H1 (cell line): Measurements from ENCODE around the gene ORAI1. TPM values are rescaled to one million over a fixed set of nuclear protein-coding genes. Genes with fewer than 3 reads are reported as not detected.

Experiments used
- CTCF ChIA-PET: fragments of 300-600 bp; sonication (Branson Sonifier 250); formaldehyde crosslinking; loops from one replicate; lab custom pipeline; 2021; ENCODE audit not compliant: partially characterized antibody; lab: Charles Lee
- POLR2A ChIA-PET: fragments of 300-600 bp; sonication (Branson Sonifier 250); formaldehyde crosslinking; loops from one replicate; lab custom pipeline; 2021; ENCODE audit warnings: inconsistent platforms; ENCODE audit not compliant: partially characterized antibody; lab: Charles Lee
- DNase-seq, 2 experiments: peaks; one replicate each; pipeline versions ENCODE4 v3.0.0 to v3.0.0-alpha.2; 2010 to 2022; ENCODE audit warnings: low spot score in 2 of 2, low read depth in 1 of 2, mixed read lengths in 1 of 2
- FAIRE-seq: peaks from 2 replicates; lab custom pipeline; 2011; peaks lifted over from hg19 to GRCh38; lab: Jason Lieb, UNC
- H2AFZ ChIP-seq: 2 replicates; pipeline ENCODE4 v1.8.1; 2012; ENCODE audit warnings: low read length, inconsistent platforms
- H2AK5ac ChIP-seq: 2 replicates; pipeline ENCODE4 v1.6.1; 2013; ENCODE audit warnings: low read depth, low read length
- H2BK120ac ChIP-seq: replicated peaks from 2 replicates; pipeline ENCODE3; 2013; ENCODE audit warnings: low read depth, low read length, inconsistent platforms
- H2BK12ac ChIP-seq: 2 replicates; pipeline ENCODE4 v1.6.1; 2013; ENCODE audit warnings: low read depth, low read length
- H2BK15ac ChIP-seq: 2 replicates; pipeline ENCODE4 v1.6.1; 2013; ENCODE audit warnings: low read length
- H2BK20ac ChIP-seq: 2 replicates; pipeline ENCODE4 v1.6.1; 2013; ENCODE audit warnings: low read length
- H2BK5ac ChIP-seq: 2 replicates; pipeline ENCODE4 v1.6.1; 2013; ENCODE audit warnings: low read depth, low read length
- H3K14ac ChIP-seq: 2 replicates; pipeline ENCODE4 v1.6.1; 2013; ENCODE audit warnings: inconsistent platforms; ENCODE audit not compliant: insufficient read length
- H3K18ac ChIP-seq: 2 replicates; pipeline ENCODE4 v1.6.1; 2013; ENCODE audit warnings: low read length; ENCODE audit errors: extremely low read depth
- H3K23ac ChIP-seq: 2 replicates; pipeline ENCODE4 v1.6.1; 2013; ENCODE audit warnings: inconsistent platforms; ENCODE audit not compliant: insufficient read length
- H3K23me2 ChIP-seq: 2 replicates; pipeline ENCODE4 v1.6.1; 2013; ENCODE audit warnings: low read depth, low read length
- H3K27ac ChIP-seq: 2 replicates; pipeline ENCODE4 v1.6.1; 2011; ENCODE audit warnings: low read depth, low read length, inconsistent platforms
- H3K27me3 ChIP-seq, 4 experiments: replicated peaks in 1 of 4; 1 replicate in 1 of 4; 2 replicates in 3 of 4; pipeline versions ENCODE4 v1.6.1 to v1.8.1; 2011 to 2013; ENCODE audit warnings: low read length in 3 of 4, mild to moderate bottlenecking in 3 of 4, inconsistent platforms in 2 of 4, mixed read lengths in 2 of 4, moderate library complexity in 1 of 4; ENCODE audit not compliant: control insufficient read depth in 3 of 4, insufficient read depth in 3 of 4; ENCODE audit errors: extremely low read depth in 1 of 4
- H3K36me3 ChIP-seq, 4 experiments: 2 replicates each; pipeline versions ENCODE4 v1.6.1 to v1.8.1; 2011 to 2013; ENCODE audit warnings: mild to moderate bottlenecking in 4 of 4, low read length in 3 of 4, moderate library complexity in 2 of 4, control low read depth in 1 of 4, inconsistent platforms in 1 of 4; ENCODE audit not compliant: insufficient read depth in 4 of 4, control insufficient read depth in 2 of 4
- H3K4ac ChIP-seq: replicated peaks from 2 replicates; pipeline ENCODE3; 2013; ENCODE audit warnings: low read length, low read depth, mixed read lengths, inconsistent platforms; ENCODE audit not compliant: insufficient read length
- H3K4me1 ChIP-seq, 4 experiments: replicated peaks in 1 of 4; 1 replicate in 1 of 4; 2 replicates in 3 of 4; pipeline versions ENCODE4 v1.6.1 to v1.8.1; 2011 to 2013; ENCODE audit warnings: low read length in 3 of 4, inconsistent platforms in 2 of 4, mixed read lengths in 1 of 4; ENCODE audit not compliant: insufficient read depth in 4 of 4, control insufficient read depth in 3 of 4
- H3K4me2 ChIP-seq, 2 experiments: 2 replicates each; pipeline versions ENCODE4 v1.6.1 to v1.8.1; 2011 to 2013; ENCODE audit warnings: low read depth in 2 of 2, low read length in 2 of 2, control low read depth in 1 of 2, inconsistent platforms in 1 of 2, mild to moderate bottlenecking in 1 of 2; ENCODE audit not compliant: insufficient read depth in 1 of 2
- H3K4me3 ChIP-seq, 4 experiments: fragments of 200-600, 300-600 bp in 1 of 4; sonication (generic), shearing (Covaris generic), sonication (Bioruptor Twin) in 1 of 4; 2 replicates each; pipeline versions ENCODE4 v1.5.1 to v1.8.1; 2011 to 2016; ENCODE audit warnings: low read length in 4 of 4, low read depth in 3 of 4, control low read depth in 2 of 4, inconsistent platforms in 2 of 4, mild to moderate bottlenecking in 2 of 4, mixed read lengths in 1 of 4, moderate library complexity in 1 of 4; ENCODE audit not compliant: insufficient read depth in 2 of 4; ENCODE audit errors: extremely low read depth in 1 of 4
- H3K56ac ChIP-seq: replicated peaks from 2 replicates; pipeline ENCODE3; 2013; ENCODE audit warnings: low read depth, mild to moderate bottlenecking, mixed read lengths, low read length, inconsistent platforms; ENCODE audit not compliant: insufficient read length
- H3K79me1 ChIP-seq: 2 replicates; pipeline ENCODE4 v1.6.1; 2013; ENCODE audit warnings: low read depth, low read length, control low read depth
- H3K79me2 ChIP-seq, 2 experiments: 2 replicates each; pipeline versions ENCODE4 v1.6.1 to v1.8.1; 2012 to 2013; ENCODE audit warnings: low read length in 2 of 2, mild to moderate bottlenecking in 2 of 2, inconsistent platforms in 1 of 2; ENCODE audit not compliant: insufficient read depth in 2 of 2, control insufficient read depth in 1 of 2
- H3K9ac ChIP-seq, 4 experiments: replicated peaks in 1 of 4; 1 replicate in 1 of 4; 2 replicates in 3 of 4; pipeline versions ENCODE4 v1.6.1 to v1.8.1; 2011 to 2013; ENCODE audit warnings: low read depth in 3 of 4, low read length in 3 of 4, control low read depth in 2 of 4, mild to moderate bottlenecking in 2 of 4, moderate library complexity in 2 of 4, inconsistent platforms in 1 of 4; ENCODE audit errors: extremely low read depth in 1 of 4
- H3K9me3 ChIP-seq, 2 experiments: 2 replicates each; pipeline versions ENCODE4 v1.6.1 to v1.8.1; 2012 to 2013; ENCODE audit warnings: mild to moderate bottlenecking in 2 of 2, moderate library complexity in 2 of 2, control low read depth in 1 of 2, inconsistent platforms in 1 of 2, low read depth in 1 of 2, low read length in 1 of 2, mixed read lengths in 1 of 2; ENCODE audit not compliant: insufficient read depth in 2 of 2
- H4K20me1 ChIP-seq, 2 experiments: replicated peaks in 1 of 2; 2 replicates each; pipeline versions ENCODE3 to v1.8.1; 2011 to 2013; ENCODE audit warnings: inconsistent platforms in 2 of 2, low read length in 2 of 2, mild to moderate bottlenecking in 1 of 2; ENCODE audit not compliant: insufficient read depth in 2 of 2, control insufficient read depth in 1 of 2
- H4K5ac ChIP-seq: 2 replicates; pipeline ENCODE4 v1.6.1; 2013; ENCODE audit warnings: low read length, low read depth, mixed read lengths, inconsistent platforms; ENCODE audit not compliant: insufficient read length
- H4K8ac ChIP-seq: 2 replicates; pipeline ENCODE4 v1.8.0; 2013; ENCODE audit warnings: mild to moderate bottlenecking, moderate library complexity, low read length, inconsistent platforms; ENCODE audit not compliant: insufficient read depth; ENCODE audit errors: extremely low read depth
- H4K91ac ChIP-seq: replicated peaks from 2 replicates; pipeline ENCODE3; 2013; ENCODE audit warnings: low read length, mixed read lengths, inconsistent platforms; ENCODE audit not compliant: insufficient read length
- ASH2L ChIP-seq: fragments of 200-600, 300-600 bp; sonication (generic); IDR thresholded peaks from one replicate; pipeline ENCODE4 v1.7.1; 2017; ENCODE audit warnings: low read length
- CBX8 ChIP-seq: fragments of 300-800, 300-1000 bp; sonication (generic); IDR thresholded peaks from 2 replicates; pipeline ENCODE4 v1.7.1; 2016; ENCODE audit warnings: low read depth, low read length, borderline replicate concordance
- EZH2 ChIP-seq: fragments of 200-600 bp; sonication (generic); IDR thresholded peaks from 2 replicates; pipeline ENCODE4 v1.7.1; 2012; ENCODE audit warnings: low read depth, mild to moderate bottlenecking, moderate library complexity, low read length, inconsistent platforms; ENCODE audit not compliant: severe bottlenecking
- SIRT6 ChIP-seq: IDR thresholded peaks from one replicate; pipeline ENCODE4 v1.7.1; 2012; ENCODE audit warnings: low read length, inconsistent platforms
- SIX5 ChIP-seq: IDR thresholded peaks from 2 replicates; pipeline ENCODE4 v1.6.1; 2011; ENCODE audit warnings: mild to moderate bottlenecking, low read depth, low read length
- WGBS, 2 experiments: shearing (Covaris generic) in 1 of 2; methylation state at CpG; one replicate each; pipeline versions ENCODE4 v1.1.6 to v1.1.7; 2013 to 2015; ENCODE audit warnings: low lambda C conversion rate in 2 of 2, mixed read lengths in 2 of 2, inconsistent platforms in 1 of 2, low coverage in 1 of 2, missing lambda C conversion rate in 1 of 2; ENCODE audit not compliant: insufficient replicate concordance in 2 of 2, insufficient coverage in 1 of 2, insufficient read length in 1 of 2; ENCODE audit errors: extremely low coverage in 1 of 2, missing lambda C conversion rate in 1 of 2; 5-methylcytosine and 5-hydroxymethylcytosine counted together
- polyA plus RNA-seq, 7 experiments: library from polyadenylated mRNA; depleted of rRNA in 3 of 7; stranded (reverse) in 5 of 7; unstranded in 2 of 7; fragments of >200 nt in 5 of 7; fragments of 200-250 nt in 2 of 7; gene quantifications; 1 replicate in 5 of 7; 2 replicates in 1 of 7; 4 replicates in 1 of 7; pipeline versions ENCODE4 v1.2.1 to v1.2.3, GENCODE V29; 2011 to 2013; ENCODE audit warnings: missing spikeins in 2 of 7, mixed read lengths in 2 of 7
- total RNA-seq: library from RNA; stranded (reverse); fragmentation: NEBNext Ultra II Directional; extraction: Animal tissue kit (Norgen Biotek cat#: 25700); gene quantifications from 2 replicates; pipeline ENCODE4 v1.2.1, GENCODE V29; 2021

The ORAI1 gene
- total and polyA plus RNA-seq, 2 of the 8 experiments (the other 6 are each of a cell fraction or from before 2014, with no cell fraction given): 29.9 to 71.5 TPM

DNA sequence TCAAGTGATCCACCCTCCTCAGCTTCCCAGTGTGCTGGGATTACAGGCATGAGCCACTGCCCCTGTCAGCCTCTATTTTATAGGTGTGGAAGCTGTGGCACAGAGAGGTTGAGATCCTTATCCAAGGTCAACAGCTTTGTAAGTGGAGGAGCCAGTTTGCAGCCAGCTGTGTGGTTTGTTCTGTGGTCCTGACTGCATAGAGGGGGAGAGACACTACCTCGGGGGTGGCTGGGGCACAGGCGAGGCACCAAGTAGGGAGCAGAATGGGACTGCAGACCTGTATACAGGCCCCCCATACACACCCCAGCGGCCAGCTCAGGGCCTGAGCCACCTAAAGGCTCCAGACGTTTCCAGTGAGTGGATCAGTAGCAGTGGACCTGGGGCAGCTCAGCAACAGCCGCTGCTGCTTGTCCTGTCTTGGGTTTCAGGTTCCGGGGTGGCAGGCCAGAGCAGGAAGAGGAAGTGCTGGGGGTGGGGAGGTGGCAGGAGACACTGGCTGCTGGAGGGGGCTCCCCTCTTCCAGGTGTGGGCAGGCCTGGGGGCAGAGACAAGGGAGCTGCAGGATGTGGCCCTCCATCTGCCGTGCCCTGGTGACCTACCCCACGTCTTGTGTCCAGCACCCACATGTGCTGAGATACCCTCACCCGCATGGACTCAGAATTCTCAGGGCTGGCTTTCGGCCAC is 11.0 kb downstream of the ORAI1 start:
- H3K14ac ChIP-seq: no peak overlapping the region
- 90% methylated on average over 10 of the region's 10 CpGs; no CpG with 5 or more reads in 1 of the 2 experiments for WGBS, 2 experiments
- no peak overlapping the region for H3K9ac ChIP-seq
- POLR2A ChIA-PET: interaction anchor here (0.7 to 9.8 kb wide), 15 partner anchors 9 to 84 kb away, joined by 3 to 70 read pairs (median 4); partner anchors contain the start of genes KDM2B and ORAI1
- H4K8ac ChIP-seq: no peak overlapping the region
- peaks cover 5 to 20% of the 10 kb centered on the region in 2 experiments for H4K20me1 ChIP-seq
- H2BK12ac ChIP-seq: no peak overlapping the region
- H3K56ac ChIP-seq: no peak overlapping the region
- no peak overlapping the region for H3K4ac ChIP-seq
- peaks cover 24% of the 10 kb centered on the region for H3K79me1 ChIP-seq
- peaks cover 2 to 51% of the 10 kb centered on the region in 2 experiments; a peak in 3 of 4 replicates for H3K79me2 ChIP-seq
- FAIRE-seq: no peak
- no peak overlapping the region for H3K4me2 ChIP-seq
- no peak overlapping the region for H2AK5ac ChIP-seq
- H2BK20ac ChIP-seq: no peak overlapping the region
- H3K23ac ChIP-seq: no peak overlapping the region
- H2BK5ac ChIP-seq: peak overlapping the region; percentile 35; the same call in 1 of the 2 replicates
- H2BK15ac ChIP-seq: no peak overlapping the region
- H2AFZ ChIP-seq: no peak overlapping the region
- peaks cover 0 to 13% (median 3%) of the 10 kb centered on the region in 4 experiments; a peak in 2 of 8 replicates for H3K36me3 ChIP-seq
- H4K5ac ChIP-seq: no peak overlapping the region
- no peak overlapping the region for H3K27ac ChIP-seq
- no peak overlapping the region for H2BK120ac ChIP-seq
- peaks cover 0 to 3% of the 10 kb centered on the region in 2 experiments; a peak in 1 of 4 replicates for H3K9me3 ChIP-seq
- no peak overlapping the region for H4K91ac ChIP-seq
- H3K4me1 ChIP-seq: peaks cover 2 to 10% (median 8%) of the 10 kb centered on the region in 4 experiments; a peak in 6 of 7 replicates
- H3K23me2 ChIP-seq: no peaks in the 10 kb centered on the region
- no peak overlapping the region for H3K4me3 ChIP-seq
- no peaks in the 10 kb centered on the region for H3K27me3 ChIP-seq
- CTCF ChIA-PET: interaction anchor here (0.7 to 5.0 kb wide), 11 partner anchors 10 to 174 kb away, joined by 3 to 39 read pairs (median 4); partner anchors contain the start of genes MORN3 and ORAI1
- DNase-seq: no peak
- H3K18ac ChIP-seq: peak overlapping the region; percentile 19; the same call in 1 of the 2 replicates
- TF ChIP-seq CBX8 (no peak), SIX5 (no peak), ASH2L (no peak), SIRT6 (no peak), EZH2 (no peak)
